Measurements from ENCODE around the gene CCDC88C.

DNA sequence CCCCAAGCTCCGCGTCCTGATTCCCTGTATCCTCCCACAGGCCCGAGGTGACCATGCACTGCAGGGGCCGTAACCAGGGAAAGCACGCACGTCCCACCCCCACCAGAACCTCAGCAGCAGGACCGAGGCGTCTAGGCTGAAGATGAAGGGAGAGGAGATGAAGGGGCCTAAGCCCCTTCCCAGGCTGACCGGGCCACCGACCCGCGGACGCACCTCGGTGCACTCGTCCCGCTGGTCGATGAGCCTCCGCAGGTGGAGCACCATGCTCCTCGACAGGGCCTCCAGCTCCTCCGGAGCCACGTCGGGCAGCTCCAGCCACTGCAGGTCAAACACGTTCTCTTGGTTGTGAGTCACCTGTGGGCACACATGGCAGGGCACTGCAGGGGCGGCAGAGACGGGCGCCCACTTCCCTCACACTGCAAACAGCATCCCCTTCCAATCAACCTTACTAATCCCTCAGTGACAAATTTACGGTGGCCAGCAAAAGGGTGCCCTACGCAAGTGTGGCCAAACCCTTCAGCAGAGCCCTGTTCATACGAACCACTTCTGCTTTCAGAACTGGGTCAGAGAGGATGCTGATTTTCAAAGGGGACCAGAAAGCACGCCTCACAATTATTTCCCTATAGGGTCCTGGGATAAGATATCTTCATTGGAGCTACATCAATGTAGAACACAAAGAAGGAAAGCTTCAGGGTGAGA, 77.8 kb downstream of the CCDC88C start:
- TF ChIP-seq CTCF (optimal IDR thresholded peaks at IDR 0.05 in 1 of 3, IDR thresholded peaks at IDR 0.05 in 1 of 3, conservative IDR thresholded peaks at IDR 0.05 in 1 of 3; ENCODE audit: extremely low read depth in 1 of 3, insufficient read depth in 2 of 3, low read length in 3 of 3): no peak
- TF ChIP-seq EZH2 (IDR thresholded peaks at IDR 0.05; ENCODE audit: low read length): no peak

Measured in keratinocyte (primary cell).